IPS-18c (cell line): ENCODE data around the gene MVK.
"Not testable (repeated sequence)": the region's sequence is repeated elsewhere in the genome, so short reads cannot be mapped to it uniquely, and the experiment has no call there.

Experiments
- H3K4me3 ChIP-seq: 2 replicates; pipeline ENCODE4 v1.7.0; 2013; ENCODE audit warnings: low read depth, mild to moderate bottlenecking, low read length, moderate library complexity; ENCODE audit not compliant: insufficient read depth
- H3K9me3 ChIP-seq: one replicate; pipeline ENCODE4 v1.6.1; 2013; ENCODE audit warnings: mild to moderate bottlenecking, low read length, moderate library complexity; ENCODE audit not compliant: control insufficient read depth, insufficient read depth

Gene MVK

DNA sequence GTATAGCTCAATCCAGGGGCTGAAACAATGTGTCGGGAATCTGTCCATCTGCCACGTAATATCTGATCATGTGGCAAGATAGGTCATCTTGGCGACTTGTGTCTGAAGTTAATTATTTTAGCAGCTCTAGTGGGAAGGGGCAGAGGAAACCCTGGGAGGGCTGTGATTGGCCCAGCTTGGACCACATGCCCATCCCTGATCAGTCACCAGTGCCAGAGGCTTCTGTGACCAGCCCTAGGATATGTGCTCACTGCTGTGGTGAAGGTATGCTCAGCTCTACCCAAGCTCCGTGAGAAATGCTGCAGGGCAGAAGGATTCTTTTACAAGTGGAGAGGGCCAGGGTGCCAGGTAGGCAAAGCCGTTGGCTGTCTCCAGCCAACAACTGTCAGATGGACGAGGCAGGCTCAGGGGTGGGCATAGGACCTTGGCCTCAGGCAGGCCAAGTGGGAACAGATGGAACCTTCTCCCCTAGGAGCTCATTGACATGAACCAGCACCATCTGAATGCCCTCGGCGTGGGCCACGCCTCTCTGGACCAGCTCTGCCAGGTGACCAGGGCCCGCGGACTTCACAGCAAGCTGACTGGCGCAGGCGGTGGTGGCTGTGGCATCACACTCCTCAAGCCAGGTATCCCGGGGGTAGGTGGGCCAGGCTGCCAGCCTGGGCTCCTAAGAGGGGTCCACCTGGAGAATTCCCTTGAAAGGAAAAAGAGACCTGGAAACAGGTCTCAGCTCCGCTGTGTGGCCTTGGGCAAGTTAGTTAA, 21.1 kb downstream of the MVK start:
- no peaks in the 10 kb centered on the region for H3K9me3 ChIP-seq
- no peak overlapping the region for H3K4me3 ChIP-seq

DNA sequence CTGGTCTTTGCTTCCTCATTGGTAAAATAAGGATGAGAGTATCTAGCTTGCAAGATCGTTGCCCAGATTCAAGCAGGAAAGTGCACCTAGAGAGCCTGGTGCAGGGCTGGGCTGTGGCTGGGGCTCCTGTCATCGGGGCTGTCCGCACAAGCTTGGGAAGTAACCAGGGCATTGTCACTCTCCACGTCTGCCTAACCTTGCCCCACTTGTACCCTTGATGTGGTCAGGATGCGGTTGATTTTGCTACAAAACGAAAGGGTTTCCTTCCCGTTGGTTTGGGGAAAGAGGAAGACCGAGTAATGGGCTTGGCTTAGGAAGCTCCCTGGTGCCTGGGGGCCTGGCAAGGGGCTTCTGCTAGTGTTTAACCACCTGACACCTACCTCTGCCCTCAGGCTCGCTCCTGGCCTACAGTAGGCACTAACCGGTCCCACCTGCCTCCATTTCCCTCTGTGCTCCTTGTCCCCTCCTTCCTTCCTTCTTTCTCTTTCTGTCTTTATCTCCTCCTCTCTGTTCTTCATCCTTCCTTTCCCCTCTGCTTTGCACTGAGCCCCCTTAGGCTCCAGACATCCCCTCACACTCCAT, 21.8 kb downstream of the MVK start:
- no peaks in the 10 kb centered on the region for H3K9me3 ChIP-seq
- H3K4me3 ChIP-seq: no peak overlapping the region

DNA sequence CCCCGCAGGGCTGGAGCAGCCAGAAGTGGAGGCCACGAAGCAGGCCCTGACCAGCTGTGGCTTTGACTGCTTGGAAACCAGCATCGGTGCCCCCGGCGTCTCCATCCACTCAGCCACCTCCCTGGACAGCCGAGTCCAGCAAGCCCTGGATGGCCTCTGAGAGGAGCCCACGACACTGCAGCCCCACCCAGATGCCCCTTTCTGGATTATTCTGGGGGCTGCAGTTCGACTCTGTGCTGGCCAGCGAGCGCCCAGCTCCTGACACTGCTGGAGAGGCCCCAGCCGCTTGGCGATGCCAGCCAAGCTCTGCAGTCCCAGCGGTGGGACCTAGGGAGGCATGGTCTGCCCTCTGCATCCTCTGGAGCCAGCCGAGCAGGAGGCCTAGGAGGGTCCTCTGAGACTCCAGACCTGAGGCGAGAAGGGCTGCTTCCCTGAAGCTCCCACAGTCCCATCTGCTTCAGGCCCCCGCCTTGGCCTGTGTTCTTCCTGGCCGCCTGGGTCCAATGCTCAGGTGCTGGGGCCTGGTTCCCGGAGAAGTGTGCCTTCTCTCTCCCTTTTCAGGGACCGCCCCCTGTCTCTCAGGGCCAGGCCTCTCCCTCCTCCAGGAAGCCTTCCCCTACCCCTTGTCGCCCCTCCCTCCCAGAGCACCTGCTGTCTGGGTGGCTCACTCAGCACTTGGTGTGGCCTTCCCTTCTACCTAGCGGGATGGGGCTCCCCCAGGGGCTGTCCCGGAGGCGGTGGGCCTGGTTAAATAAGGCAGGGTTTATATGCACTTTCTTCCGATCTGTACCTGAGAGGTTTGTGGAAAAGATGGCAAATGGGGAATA, 23.0 kb downstream of the MVK start:
- Histone ChIP-seq H3K9me3 (no peaks in the 10 kb centered on the region), H3K4me3 (no peak overlapping the region)

DNA sequence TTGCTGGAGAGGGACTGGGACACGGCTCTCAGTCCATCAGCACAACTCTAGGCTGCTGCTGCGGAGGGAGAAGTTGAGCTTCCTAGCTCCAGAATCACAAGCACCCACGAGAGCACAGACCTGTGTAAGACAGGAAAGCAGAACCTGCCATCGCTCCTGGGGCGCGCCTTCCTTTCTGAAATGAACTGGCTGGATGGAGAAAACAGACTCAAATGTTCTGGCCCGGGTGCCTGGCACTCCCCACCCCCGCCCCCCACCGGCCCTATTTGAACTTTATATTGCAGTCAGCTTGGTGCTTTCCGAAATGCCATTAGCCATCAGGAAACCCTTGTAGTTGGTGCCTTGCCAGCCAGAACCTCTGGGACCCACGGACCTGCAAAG, 23.8 kb downstream of the MVK start:
- no peak overlapping the region for H3K4me3 ChIP-seq
- H3K9me3 ChIP-seq: no peaks in the 10 kb centered on the region

DNA sequence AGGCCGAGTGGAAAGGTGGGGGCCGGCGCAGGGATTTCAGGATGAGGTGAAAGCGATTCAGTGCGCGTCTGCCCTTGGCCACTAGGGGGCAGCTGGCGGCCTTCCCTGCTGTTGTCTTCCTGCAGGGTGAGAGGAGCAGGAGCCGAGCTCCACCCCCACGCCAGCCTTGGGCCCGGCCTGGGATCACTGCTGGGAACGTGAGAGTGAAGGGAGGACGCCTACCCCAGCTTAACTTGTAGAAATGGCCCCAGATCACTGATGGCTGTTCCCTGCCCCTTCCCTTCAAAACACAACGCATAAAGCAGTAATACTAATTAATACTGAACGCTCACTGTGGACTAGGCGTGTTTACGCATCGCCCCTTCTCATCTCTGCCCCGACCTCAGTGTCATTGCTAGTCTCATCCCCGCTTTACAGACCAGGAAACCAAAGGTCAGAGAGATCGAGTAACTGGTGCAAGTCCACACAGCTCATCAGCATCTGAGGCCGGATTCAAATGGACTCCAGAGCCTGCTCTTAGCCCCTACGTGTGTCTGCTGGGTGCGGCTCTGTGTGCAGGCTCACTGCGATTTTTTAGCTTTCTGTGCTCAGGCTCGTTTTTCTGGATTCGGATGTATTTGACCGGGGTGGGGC, 24.3 kb downstream of the MVK start:
- no peak overlapping the region for H3K4me3 ChIP-seq
- H3K9me3 ChIP-seq: no peaks in the 10 kb centered on the region

DNA sequence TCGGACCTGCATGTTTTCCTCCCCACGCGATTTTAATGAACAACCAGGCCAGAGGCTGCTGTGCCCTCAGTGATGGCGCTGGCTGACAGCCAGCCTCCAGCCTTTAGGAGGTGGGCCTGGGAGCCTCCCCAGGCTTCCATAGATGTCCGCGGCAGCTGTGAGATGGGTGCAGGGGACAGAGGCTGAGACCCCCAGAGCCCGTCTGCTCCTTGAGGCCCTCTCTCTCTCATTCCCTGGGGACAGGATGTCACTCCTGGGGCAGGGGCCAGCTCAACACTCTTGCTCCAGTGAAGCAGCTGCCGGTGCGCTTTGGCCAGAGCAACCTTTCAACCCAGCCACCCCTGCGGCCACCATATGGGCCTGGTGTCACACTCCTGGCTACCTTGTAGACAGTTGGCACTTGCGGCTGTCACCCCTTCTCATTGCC, 24.8 kb downstream of the MVK start:
- no peak overlapping the region for H3K4me3 ChIP-seq
- H3K9me3 ChIP-seq: no peaks in the 10 kb centered on the region

DNA sequence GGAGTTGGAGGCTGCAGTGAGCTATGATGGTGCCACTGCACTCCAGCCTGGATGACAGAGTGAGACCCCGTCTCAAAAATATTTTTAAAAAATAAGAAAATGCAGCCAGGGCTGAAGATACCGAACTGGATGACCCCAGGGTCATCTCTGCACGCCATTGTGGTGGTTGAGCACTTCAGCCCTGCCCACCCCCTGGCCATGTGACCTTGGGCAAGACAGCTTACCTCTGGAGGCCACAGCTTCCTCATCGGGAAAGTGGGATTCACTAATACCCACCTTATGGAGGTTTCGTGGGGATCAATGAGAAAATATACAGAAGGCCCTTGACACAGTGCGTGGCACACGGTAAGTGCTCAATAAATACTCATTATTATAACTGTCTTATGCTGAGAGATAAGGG, 25.5 kb downstream of the MVK start:
- Histone ChIP-seq H3K9me3 (no peaks in the 10 kb centered on the region), H3K4me3 (no peak overlapping the region)

DNA sequence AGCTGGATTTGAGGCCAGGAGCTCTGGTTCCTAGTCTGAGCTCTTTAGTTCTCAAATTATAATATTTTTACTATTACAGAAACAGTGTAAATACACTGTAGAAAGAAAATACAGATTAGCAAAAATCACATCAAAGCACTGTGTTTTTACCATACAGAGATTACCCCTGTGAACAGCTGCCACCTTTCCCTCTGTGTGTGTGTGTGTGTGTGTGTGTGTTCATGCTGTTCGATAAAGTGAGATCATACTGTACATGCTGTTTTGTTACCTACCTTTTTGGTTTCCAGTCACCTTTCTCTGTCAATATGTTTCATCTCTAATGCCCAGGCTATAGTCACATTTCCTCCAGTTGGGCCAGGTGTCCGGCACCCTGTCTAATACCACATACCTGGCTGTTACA, 26.9 kb downstream of the MVK start:
- H3K9me3 ChIP-seq: peaks cover under 1% of the 10 kb centered on the region
- no peak overlapping the region for H3K4me3 ChIP-seq

DNA sequence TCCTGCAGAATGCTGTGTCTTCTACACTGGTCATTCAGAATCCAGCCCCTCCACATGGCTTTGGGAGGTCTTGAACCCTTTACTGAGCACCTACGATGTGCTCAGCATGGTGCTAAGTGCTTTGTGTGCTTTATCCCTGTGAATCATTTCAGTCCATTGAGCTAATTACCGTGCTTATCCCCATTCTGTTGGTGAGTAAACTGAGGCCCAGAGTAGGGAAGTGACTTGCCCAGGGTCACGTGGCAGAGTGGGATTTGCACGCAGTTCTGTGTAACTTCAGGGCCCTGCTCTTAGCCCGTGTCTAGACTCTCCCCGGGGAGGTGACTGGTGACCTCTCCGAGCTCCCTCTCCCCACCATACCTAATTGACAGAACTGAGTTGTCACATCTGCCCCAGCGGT, 27.4 kb downstream of the MVK start:
- Histone ChIP-seq H3K9me3 (peaks cover 2% of the 10 kb centered on the region), H3K4me3 (no peak overlapping the region)

DNA sequence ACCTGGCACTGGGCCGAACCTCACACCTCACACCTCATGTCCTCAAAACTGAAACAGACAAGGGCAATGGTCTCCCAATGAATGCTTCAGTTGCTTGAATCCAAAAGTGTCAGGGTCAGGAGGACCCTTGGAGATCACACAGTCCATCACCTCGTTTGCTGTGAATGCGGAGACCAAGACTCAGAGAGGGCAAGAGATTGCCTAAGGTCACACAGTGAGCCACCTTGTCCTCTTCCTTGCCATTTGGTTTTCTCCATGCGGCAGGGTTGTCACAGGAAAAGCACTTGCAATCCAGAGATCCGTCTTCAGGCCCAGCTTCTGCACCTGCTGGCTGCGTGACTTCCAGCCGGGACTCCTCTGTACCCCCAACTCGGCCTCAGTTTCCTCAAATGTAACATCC, 28.0 kb downstream of the MVK start:
- H3K4me3 ChIP-seq: no peak overlapping the region
- peaks cover 2% of the 10 kb centered on the region for H3K9me3 ChIP-seq

DNA sequence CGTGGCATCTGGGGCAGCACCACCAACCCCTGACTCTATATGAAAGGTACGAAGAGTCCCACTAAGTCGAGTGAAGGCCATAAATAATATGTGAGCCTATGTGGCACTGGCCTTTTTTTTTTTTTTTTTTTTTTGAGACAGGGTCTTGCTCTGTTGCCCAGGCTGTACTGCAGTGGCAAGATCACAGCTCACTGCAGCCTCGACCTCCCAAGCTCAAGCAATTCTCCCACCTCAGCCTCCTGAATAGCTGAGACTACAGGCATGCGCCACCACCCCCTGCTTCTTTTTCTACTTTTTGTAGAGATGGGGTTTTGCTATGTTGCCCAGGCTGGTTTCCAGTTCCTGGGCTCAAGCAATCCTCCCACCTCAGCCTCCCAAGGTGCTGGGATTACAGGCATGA, 28.5 kb downstream of the MVK start:
- not testable (repeated sequence) for H3K4me3 ChIP-seq, H3K9me3 ChIP-seq

DNA sequence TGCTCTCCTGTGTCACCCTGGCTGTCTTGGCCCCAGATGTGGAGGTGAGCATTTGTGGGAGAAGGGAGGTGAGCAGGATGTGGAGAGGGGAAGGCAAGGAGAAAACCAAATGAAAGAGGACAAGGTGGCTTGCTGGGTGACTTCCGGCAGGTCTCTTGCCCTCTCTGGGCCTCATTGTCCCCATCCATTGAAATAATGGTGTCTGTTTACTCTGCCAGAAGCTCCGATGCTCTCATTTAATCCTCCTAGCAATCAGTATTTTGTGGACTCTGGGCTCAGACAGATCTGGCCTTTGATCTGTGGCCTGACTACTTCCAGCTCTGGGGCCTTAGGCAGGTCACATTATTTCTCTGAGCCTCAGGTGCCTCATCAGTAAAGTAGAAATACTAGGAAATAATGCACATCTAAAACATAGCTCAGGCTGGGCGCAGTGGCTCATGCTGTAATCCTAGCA, 30.6 kb downstream of the MVK start:
- H3K9me3 ChIP-seq: peaks cover 2% of the 10 kb centered on the region
- H3K4me3 ChIP-seq: no peak overlapping the region

DNA sequence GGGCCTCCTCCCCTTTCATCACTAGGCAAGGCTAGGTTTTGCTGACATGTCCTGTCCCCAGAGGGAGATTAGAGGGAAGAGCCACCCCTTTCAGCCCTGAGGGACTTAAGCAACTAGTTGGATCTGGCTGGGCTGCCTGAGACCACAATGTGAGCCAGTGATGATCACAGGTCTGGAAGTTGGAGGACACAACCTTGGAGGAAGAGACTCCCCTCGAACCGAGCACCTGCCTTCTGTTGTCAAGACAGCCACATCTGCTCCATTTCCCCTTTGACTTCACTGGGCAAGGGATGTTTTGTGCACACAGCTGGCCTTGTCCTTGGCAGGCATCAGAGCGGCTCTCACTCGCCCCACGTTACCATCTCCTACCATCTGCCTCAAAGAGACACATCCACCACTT, 31.4 kb downstream of the MVK start:
- Histone ChIP-seq H3K4me3 (no peak overlapping the region), H3K9me3 (peaks cover 2% of the 10 kb centered on the region)

DNA sequence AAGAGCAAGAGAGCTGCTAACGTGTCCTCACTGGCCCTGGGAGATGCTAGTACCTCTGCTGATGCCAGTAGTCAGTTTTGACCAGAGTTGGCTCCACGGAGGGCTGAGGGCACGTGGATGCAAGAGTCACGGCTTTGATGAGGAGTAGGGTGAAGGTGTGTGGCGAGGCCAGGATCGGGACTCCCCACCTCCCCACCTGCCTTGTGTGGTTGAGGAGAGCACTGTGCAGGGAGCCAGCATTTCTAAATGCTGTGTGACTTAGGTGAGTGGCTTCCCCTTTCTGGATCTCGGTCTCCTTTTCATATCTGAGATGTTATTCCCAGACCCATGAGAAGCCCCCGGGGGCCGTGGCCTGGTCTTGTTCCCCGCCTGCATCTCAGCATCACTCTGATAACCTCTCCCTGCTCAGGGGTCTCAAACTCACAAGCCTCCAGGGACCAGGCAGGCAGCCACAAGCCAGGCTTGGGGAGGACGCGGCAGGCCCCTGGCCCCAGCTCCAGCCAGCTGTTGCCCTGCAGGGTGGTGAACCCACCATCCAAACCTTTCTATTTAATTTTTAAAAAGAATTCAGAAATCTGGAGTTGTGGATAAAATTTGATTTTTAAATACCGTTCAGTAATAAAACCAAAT, 32.1 kb downstream of the MVK start:
- H3K9me3 ChIP-seq: peaks cover 2% of the 10 kb centered on the region
- no peak overlapping the region for H3K4me3 ChIP-seq

DNA sequence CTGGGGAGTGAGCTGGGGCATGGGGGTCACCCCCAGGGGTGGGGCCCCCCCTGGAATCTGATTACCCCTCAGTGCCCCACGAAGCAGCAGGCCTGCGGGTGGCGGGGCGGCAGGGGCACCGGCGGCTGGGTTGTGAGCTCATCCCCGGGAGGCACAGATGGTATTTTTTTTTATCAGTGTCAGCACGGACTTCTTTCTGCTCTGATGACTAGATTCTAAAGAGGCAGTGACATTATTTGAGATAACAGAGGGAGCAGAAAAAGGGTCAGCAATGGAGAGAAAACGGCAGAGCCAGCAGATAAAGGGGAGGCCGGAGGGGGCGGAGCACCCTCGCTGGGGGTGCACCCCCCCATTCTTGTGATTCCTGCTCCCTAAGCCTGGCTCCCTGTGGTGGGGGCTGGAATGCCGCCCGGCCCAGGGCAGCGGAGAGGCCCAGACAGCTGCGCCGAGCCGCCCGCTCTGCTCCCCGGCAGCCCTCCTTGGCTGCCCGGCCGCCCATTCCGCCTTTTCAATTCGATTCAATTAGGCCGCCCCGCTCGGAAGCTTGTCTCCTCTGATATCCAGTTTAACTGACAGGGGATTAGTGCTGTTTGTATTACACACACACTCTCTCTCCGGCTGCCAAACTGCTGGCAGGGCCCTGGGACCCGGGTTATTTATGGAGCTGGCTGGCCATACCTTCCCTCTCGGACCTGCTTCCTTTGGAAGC, 32.9 kb downstream of the MVK start:
- peaks cover 2% of the 10 kb centered on the region for H3K9me3 ChIP-seq
- no peak overlapping the region for H3K4me3 ChIP-seq

DNA sequence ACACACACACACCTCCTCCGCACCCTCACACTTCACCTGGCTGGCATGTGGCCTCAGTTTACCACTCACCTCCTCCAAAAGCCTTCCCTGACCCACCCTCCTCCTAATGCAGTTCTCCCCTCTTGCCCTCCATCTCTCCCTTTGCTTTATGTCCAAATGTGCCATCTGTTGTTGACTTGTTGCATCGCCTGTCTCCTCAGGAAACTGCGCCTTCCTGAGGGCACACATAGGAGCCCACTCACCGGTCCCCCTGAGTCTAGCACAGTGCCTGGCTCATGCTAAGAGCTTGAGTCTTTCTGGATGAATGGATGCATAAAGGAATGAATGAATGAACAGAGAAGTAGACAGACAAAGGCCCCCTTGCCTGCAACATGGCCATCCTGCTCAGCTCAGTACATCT, 34.0 kb downstream of the MVK start:
- Histone ChIP-seq H3K9me3 (peaks cover 2% of the 10 kb centered on the region), H3K4me3 (no peak overlapping the region)

DNA sequence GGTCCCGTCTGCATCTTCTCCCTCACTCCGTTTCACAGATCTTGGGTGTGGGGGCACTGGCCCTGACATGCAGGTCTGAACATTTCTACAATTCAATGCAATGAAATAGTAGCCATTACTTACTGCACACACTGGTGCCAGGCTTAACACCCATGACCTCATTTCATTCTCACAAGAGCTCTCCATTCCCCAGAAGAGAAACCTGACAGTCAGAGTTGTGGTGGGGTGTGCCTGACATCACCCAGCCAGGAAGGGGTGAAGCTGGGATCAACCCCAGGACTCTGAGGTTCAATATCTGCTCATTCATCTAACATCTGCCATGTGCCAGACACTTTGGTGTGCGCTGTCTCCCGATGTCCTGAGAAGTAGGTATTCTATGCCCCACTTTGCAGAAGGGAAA, 34.7 kb downstream of the MVK start:
- Histone ChIP-seq H3K4me3 (no peak overlapping the region), H3K9me3 (peaks cover 2% of the 10 kb centered on the region)
